ENCODE data around the gene CCDC68. TPM values are rescaled to one million over a fixed set of nuclear protein-coding genes. Genes with fewer than 3 reads are reported as not detected.

CCDC68 gene
- total RNA-seq, 6 experiments from 2014 or later = 0.05 to 0.40 (median 0.14) TPM

GRCh38 chr18:54905629-54906028, 53.6 kb downstream of the CCDC68 start:
- peaks cover 9% of the 10 kb centered on the region; the same call in 1 of the 2 replicates for H3K4me1 Mint-ChIP-seq (ENCODE audit: low read depth)
- H3K4me3 Mint-ChIP-seq = no peak overlapping the region
- DNase-seq = no peak
- TF ChIP-seq, protein P1, sequence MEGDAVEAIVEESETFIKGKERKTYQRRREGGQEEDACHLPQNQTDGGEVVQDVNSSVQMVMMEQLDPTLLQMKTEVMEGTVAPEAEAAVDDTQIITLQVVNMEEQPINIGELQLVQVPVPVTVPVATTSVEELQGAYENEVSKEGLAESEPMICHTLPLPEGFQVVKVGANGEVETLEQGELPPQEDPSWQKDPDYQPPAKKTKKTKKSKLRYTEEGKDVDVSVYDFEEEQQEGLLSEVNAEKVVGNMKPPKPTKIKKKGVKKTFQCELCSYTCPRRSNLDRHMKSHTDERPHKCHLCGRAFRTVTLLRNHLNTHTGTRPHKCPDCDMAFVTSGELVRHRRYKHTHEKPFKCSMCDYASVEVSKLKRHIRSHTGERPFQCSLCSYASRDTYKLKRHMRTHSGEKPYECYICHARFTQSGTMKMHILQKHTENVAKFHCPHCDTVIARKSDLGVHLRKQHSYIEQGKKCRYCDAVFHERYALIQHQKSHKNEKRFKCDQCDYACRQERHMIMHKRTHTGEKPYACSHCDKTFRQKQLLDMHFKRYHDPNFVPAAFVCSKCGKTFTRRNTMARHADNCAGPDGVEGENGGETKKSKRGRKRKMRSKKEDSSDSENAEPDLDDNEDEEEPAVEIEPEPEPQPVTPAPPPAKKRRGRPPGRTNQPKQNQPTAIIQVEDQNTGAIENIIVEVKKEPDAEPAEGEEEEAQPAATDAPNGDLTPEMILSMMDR (IDR thresholded peaks at IDR 0.05) = no peak
- H3K27me3 Mint-ChIP-seq (ENCODE audit: insufficient read depth) = peaks cover 5% of the 10 kb centered on the region
- H3K27ac Mint-ChIP-seq = no peak overlapping the region
- H3K36me3 Mint-ChIP-seq (ENCODE audit: low read depth) = no peaks in the 10 kb centered on the region
- H3K9me3 Mint-ChIP-seq = no peaks in the 10 kb centered on the region

- peaks cover 5% of the 10 kb centered on the region for H3K27me3 Mint-ChIP-seq (ENCODE audit: insufficient read depth)
- TF ChIP-seq, protein P1 (IDR thresholded peaks at IDR 0.05) = no peak
- H3K4me1 Mint-ChIP-seq (ENCODE audit: low read depth) = peaks cover 9% of the 10 kb centered on the region; the same call in 1 of the 2 replicates
- H3K4me3 Mint-ChIP-seq = no peak overlapping the region
- DNase-seq = no peak
- no peaks in the 10 kb centered on the region for H3K9me3 Mint-ChIP-seq
- no peak overlapping the region for H3K27ac Mint-ChIP-seq
- no peaks in the 10 kb centered on the region for H3K36me3 Mint-ChIP-seq (ENCODE audit: low read depth)
Observed at GRCh38 chr18:54904581-54904980, 54.7 kb downstream of the CCDC68 start.

DNA sequence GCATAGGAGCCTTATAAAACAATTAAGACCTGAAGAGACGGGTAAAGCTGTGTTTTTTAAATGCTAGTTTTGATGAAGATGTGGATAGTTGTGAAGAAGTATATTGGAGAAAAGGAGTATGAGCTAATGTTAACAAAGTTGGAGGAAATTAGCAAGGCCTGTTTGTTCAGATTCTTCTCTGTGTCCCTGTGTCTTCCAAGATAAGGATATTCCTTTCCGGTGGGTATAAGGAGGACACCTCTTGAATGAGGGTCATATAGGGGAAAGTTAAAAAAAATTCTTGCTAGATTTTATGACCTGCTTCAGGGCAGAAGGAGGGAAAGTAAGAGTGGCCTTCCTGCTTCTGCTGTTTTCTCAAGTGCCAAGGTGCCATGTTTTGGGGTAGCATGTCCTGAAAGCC, 59.0 kb downstream of the CCDC68 start:
- H3K9me3 Mint-ChIP-seq = no peaks in the 10 kb centered on the region
- no peaks in the 10 kb centered on the region; the same call in 1 of the 2 replicates for H3K4me1 Mint-ChIP-seq (ENCODE audit: low read depth)
- no peak overlapping the region for H3K4me3 Mint-ChIP-seq
- TF ChIP-seq, protein P1 (IDR thresholded peaks at IDR 0.05) = no peak
- H3K36me3 Mint-ChIP-seq (ENCODE audit: low read depth) = no peaks in the 10 kb centered on the region
- DNase-seq = no peak
- no peaks in the 10 kb centered on the region for H3K27me3 Mint-ChIP-seq (ENCODE audit: insufficient read depth)
- no peak overlapping the region for H3K27ac Mint-ChIP-seq

GRCh38 chr18:54899500-54899899, 59.8 kb downstream of the CCDC68 start:
- no peaks in the 10 kb centered on the region for H3K36me3 Mint-ChIP-seq (ENCODE audit: low read depth)
- TF ChIP-seq, protein P1 (IDR thresholded peaks at IDR 0.05) = no peak
- no peak for DNase-seq
- H3K27me3 Mint-ChIP-seq (ENCODE audit: insufficient read depth) = no peaks in the 10 kb centered on the region
- no peak overlapping the region for H3K4me3 Mint-ChIP-seq
- H3K9me3 Mint-ChIP-seq = no peaks in the 10 kb centered on the region
- H3K27ac Mint-ChIP-seq = no peak overlapping the region
- H3K4me1 Mint-ChIP-seq (ENCODE audit: low read depth) = no peaks in the 10 kb centered on the region; the same call in 1 of the 2 replicates

DNA sequence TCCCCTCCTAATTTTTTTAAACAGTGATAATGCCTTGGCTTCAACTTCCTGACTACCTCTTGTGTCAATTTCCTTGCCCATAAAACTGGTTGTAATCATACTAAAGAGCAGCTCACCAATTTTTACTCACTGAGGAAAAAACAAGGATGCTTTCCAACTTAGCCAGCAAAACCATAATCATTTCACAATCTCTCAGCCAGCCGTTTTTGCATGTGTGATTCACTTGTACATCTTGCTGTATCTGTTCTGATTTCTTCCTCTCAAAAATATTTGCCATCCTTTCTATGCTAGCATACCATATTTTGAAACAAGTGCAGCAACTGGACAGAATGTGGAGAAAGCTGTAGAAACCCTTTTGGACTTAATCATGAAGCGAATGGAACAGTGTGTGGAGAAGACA, 70.3 kb downstream of the CCDC68 start:
- Mint-ChIP-seq H3K36me3 (ENCODE audit: low read depth) (no peaks in the 10 kb centered on the region), H3K4me1 (ENCODE audit: low read depth) (peaks cover 12% of the 10 kb centered on the region), H3K27ac (no peak overlapping the region; the same call in 1 of the 2 replicates), H3K27me3 (ENCODE audit: insufficient read depth) (no peaks in the 10 kb centered on the region), H3K9me3 (no peaks in the 10 kb centered on the region), H3K4me3 (no peak overlapping the region)
- TF ChIP-seq, protein P1 (IDR thresholded peaks at IDR 0.05) = no peak
- peak; percentile 65 for DNase-seq

GRCh38 chr18:54888378-54888777, 70.9 kb downstream of the CCDC68 start:
- Mint-ChIP-seq H3K27me3 (ENCODE audit: insufficient read depth) (no peaks in the 10 kb centered on the region), H3K4me1 (ENCODE audit: low read depth) (peaks cover 12% of the 10 kb centered on the region), H3K27ac (no peak overlapping the region), H3K4me3 (no peak overlapping the region), H3K36me3 (ENCODE audit: low read depth) (no peaks in the 10 kb centered on the region), H3K9me3 (no peaks in the 10 kb centered on the region)
- TF ChIP-seq, protein P1 (IDR thresholded peaks at IDR 0.05) = no peak
- no peak for DNase-seq
